CD4-positive, alpha-beta T cell treated with Interleukin-1 beta for 1 hour (primary cell): ENCODE measurements around the gene TRIP11.
A peak's percentile ranks its signal among the peaks of the same experiment; 100 is the strongest.
"Not testable (repeated sequence)": the region's sequence is repeated elsewhere in the genome, so short reads cannot be mapped to it uniquely, and the experiment has no call there.

Experiments
- DNase-seq, 2 donors: peaks; one replicate each; pipeline ENCODE4 v3.0.0-alpha.2; 2020 to 2022

Gene TRIP11

GRCh38 chr14:92039719-92040430 lies at the start of gene TRIP11:
Gene TRIP11, minus strand, starts transcription at chr14:92040059. Its CDS starts 374 bp downstream, at chr14:92039685.
- DNase-seq, result peak; percentile 93 to 95

- no peak for DNase-seq
Observed at GRCh38 chr14:92088494-92088893, 48.6 kb upstream of the TRIP11 start.

GRCh38 chr14:92074555-92074954 lies 34.7 kb upstream of the TRIP11 start:
- no peak for DNase-seq

GRCh38 chr14:92058006-92058917 lies 18.4 kb upstream of the TRIP11 start:
- no peak for DNase-seq

GRCh38 chr14:92049781-92050180 lies 9.9 kb upstream of the TRIP11 start:
- DNase-seq, result no peak

GRCh38 chr14:92049221-92049620 lies 9.4 kb upstream of the TRIP11 start:
- not testable (repeated sequence) for DNase-seq

GRCh38 chr14:92045904-92046303 lies 6.0 kb upstream of the TRIP11 start:
- not testable (repeated sequence) for DNase-seq

GRCh38 chr14:92041766-92042165 lies 1.9 kb upstream of the TRIP11 start:
- not testable (repeated sequence) for DNase-seq

GRCh38 chr14:92041203-92041602 lies 1.3 kb upstream of the TRIP11 start:
- DNase-seq, result no peak

GRCh38 chr14:92040431-92041051 lies 682 bp upstream of the TRIP11 start:
- no peak for DNase-seq

- DNase-seq, result peak; percentile 4 to 21
Observed at GRCh38 chr14:92039063-92039718, 668 bp downstream of the TRIP11 start.

GRCh38 chr14:92037989-92038388 lies 1.9 kb downstream of the TRIP11 start:
- no peak for DNase-seq

GRCh38 chr14:92035890-92036289 lies 4.0 kb downstream of the TRIP11 start:
- no peak for DNase-seq

GRCh38 chr14:92033906-92034687 lies 5.8 kb downstream of the TRIP11 start:
- no peak for DNase-seq

- no peak for DNase-seq
Observed at GRCh38 chr14:92033433-92033832, 6.4 kb downstream of the TRIP11 start.

- DNase-seq, result no peak
Observed at GRCh38 chr14:92026548-92027190, 13.2 kb downstream of the TRIP11 start.

- no peak for DNase-seq
Observed at GRCh38 chr14:92022036-92022435, 17.8 kb downstream of the TRIP11 start.

- no peak for DNase-seq
Observed at GRCh38 chr14:92021523-92021922, 18.3 kb downstream of the TRIP11 start.

GRCh38 chr14:92014040-92014439 lies 25.8 kb downstream of the TRIP11 start:
- DNase-seq, result no peak

- DNase-seq, result no peak
Observed at GRCh38 chr14:92012121-92012748, 27.6 kb downstream of the TRIP11 start.

GRCh38 chr14:92010644-92011043 lies 29.2 kb downstream of the TRIP11 start:
- DNase-seq, result no peak
